VCaP (cell line): ENCODE data around the gene DNAH8.

Source experiments
- H3K27ac ChIP-seq: fragments of 450-650 bp; 2 replicates; pipeline ENCODE4 v1.5.1; 2017
- TF ChIP-seq, protein P1 (sequence below): fragments of 450-650 bp; conservative IDR thresholded peaks from 2 replicates; pipeline ENCODE4 v1.5.1; 2017; ENCODE audit warnings: mild to moderate bottlenecking, moderate library complexity

Gene DNAH8

DNA sequence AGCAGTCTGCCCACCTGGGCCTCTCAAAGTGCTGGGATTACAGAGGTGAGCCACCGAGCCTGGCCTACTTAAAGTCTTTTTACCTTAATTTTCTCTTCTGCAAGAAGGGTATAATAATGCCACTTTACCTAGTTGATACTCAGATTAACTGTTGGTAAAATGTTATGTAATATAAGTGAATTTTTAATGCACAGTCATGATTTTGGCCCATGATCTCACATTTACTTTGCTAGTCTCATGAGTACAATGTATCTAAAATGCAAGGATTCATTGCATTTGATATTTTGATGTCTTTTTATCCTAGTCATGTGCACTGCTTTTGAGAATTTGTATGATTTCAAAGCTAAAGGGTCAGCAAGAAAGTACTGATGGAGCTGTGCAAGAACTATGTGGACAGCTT is 13.1 kb downstream of the DNAH8 start:
- TF ChIP-seq, protein P1, sequence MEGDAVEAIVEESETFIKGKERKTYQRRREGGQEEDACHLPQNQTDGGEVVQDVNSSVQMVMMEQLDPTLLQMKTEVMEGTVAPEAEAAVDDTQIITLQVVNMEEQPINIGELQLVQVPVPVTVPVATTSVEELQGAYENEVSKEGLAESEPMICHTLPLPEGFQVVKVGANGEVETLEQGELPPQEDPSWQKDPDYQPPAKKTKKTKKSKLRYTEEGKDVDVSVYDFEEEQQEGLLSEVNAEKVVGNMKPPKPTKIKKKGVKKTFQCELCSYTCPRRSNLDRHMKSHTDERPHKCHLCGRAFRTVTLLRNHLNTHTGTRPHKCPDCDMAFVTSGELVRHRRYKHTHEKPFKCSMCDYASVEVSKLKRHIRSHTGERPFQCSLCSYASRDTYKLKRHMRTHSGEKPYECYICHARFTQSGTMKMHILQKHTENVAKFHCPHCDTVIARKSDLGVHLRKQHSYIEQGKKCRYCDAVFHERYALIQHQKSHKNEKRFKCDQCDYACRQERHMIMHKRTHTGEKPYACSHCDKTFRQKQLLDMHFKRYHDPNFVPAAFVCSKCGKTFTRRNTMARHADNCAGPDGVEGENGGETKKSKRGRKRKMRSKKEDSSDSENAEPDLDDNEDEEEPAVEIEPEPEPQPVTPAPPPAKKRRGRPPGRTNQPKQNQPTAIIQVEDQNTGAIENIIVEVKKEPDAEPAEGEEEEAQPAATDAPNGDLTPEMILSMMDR: no peak
- no peak overlapping the region for H3K27ac ChIP-seq

GRCh38 chr6:38730140-38730862 is 15.2 kb downstream of the DNAH8 start:
- peak overlapping the region; percentile 72 for H3K27ac ChIP-seq
- TF ChIP-seq, protein P1: no peak

DNA sequence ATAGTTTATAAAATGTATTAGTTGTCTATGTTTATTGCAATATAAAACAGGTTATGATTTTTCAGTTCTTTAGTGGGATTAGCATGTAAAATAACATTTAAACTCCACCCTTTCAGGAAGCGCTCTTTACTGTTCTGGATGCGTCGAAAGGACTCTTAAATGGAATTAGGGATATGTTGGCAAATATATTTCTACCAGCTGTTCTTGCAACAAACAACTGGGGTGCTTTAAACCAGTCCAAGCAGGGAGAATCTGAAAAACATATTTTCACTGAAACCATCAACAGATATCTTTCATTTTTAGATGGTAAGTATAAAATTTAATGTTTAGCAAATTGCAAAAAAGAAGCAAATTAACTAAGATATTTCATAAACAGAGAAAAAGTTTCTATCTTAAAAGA is 21.8 kb downstream of the DNAH8 start:
- H3K27ac ChIP-seq: no peak overlapping the region
- TF ChIP-seq, protein P1: no peak

GRCh38 chr6:38738261-38738660 is 23.1 kb downstream of the DNAH8 start:
- TF ChIP-seq, protein P1: no peak

DNA sequence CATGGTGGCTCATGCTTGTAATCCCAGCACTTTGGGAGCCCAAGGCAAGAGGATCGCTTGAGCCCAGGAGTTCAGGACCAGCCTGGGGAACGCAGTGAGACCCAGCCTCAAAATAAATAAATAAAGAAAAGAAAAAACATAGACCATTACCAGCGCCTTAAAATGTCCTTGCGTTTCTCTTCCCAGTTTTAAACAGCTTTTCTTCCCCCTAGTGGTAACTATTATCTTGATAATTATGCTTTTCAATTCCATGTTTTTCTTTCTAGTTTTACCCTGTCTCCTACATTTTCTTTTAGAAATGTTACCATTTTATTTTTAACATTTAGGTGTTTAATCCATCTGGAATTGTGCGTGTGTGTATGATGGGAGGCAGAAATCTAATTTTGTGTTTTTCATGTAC is 24.4 kb downstream of the DNAH8 start:
- no peak overlapping the region for H3K27ac ChIP-seq
- TF ChIP-seq, protein P1: peak; percentile 62

More at GRCh38 chr6:38738261-38738660, 23.1 kb downstream of the DNAH8 start:
- H3K27ac ChIP-seq: no peak overlapping the region

DNA sequence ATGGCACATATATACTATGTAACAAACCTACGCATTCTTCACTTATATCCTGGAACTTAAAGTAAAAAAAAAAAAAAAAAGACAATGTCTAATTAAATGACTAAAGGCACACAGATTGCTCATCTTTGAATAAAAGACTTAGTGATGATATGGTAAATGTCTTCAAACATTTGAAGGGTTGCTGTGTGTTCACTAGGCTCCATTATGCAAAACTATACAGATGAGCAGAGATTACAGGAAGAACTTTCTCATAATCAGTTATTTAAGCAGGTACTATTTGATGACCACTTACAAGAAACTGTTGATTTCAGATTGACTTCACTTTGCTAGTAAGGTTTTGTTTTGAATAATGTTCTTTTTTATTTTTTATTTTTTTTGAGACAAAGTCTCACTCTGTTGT is 34.4 kb downstream of the DNAH8 start:
- H3K27ac ChIP-seq: no peak overlapping the region
- TF ChIP-seq, protein P1: no peak

DNA sequence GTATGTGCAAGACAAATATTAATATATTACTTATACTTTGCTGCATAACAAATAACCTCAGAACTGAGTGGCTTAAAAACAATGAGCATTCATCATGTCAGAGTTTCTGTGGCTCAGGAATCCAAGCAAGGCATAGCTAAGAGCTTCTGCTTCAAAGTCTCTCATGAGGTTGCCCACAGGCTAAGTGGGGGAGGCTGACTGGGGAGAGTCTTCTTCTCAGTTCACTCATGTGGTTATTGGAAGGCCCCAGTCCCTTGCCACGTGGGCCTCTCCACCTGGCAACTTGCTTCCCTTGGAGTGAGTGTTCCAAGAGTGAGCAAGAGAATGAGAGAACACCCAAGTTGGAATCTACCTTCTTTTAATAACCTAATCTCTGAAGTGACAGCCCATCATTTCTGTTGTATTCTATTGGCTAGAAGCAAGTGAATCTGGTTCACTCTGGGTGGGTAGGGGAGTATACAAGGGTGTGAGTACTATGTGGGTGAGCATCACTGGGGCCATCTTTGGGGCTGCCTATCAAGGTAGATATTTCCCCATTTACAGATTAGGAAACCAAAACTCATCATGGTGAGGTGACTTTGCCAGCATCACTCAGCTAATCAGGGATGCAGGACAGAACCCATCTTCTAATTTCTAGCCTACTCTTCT is 36.0 kb downstream of the DNAH8 start:
- TF ChIP-seq, protein P1: no peak

More for the DNA sequence above, 36.0 kb downstream of the DNAH8 start:
- no peak overlapping the region for H3K27ac ChIP-seq
